ENCODE data around the gene ELL2. TPM values are rescaled to one million over a fixed set of nuclear protein-coding genes. Genes with fewer than 3 reads are reported as not detected.

The ELL2 gene
- polyA plus RNA-seq, 1 experiment: 131 TPM

DNA sequence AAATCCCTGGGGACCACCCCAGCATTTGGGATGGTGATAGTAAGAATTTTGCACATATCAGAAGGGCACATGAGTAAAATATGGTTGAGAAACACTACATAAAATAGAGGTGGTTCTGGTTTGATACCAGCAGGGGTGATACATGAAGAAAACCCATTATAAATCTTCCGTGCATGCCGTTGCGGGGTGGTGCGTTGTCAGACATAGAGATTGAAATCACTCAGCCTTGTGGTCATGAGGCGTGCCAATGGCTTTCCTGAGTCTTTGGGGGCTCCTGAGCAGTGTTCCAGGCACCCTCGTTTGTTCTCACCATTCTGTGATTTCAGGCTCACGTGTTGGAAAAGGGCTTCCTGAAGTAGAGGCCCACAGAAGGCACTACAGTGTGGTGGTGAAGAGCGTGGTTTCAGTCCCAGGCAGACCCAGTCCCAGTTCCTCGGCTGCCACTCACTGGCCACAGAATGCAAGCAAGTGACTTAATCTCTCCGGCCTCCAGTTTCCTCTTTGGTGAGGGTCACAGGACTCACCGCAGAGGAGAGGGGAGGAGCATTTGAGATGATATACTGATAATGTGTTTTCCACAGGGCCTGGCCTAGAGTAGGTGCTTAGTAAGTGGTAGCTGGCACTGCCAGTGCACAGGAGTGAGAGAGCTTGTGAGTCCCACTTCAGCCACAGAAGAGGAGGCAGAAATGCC lies 118.7 kb downstream of the ELL2 start:
- DNase-seq (ENCODE audit: low read depth, low spot score): no peak
- H3K27me3 ChIP-seq (ENCODE audit: control insufficient read depth, insufficient read depth, low read length): no peaks in the 10 kb centered on the region
- POLR2A ChIA-PET: interaction anchor here (1.1 to 2.4 kb wide), 2 partner anchors 19 to 112 kb away, joined by 7 to 12 read pairs; partner anchors contain the start of gene RHOBTB3
- CTCF ChIA-PET: interaction anchor here (0.6 to 2.0 kb wide), 5 partner anchors 57 to 1002 kb away, joined by 3 to 11 read pairs (median 5); no protein-coding TSS in a partner anchor
- no peak overlapping the region for H3K27ac ChIP-seq (ENCODE audit: low read depth, low read length)
- no peak overlapping the region for H3K4me3 ChIP-seq (ENCODE audit: low read depth, low read length)
- no peaks in the 10 kb centered on the region for H3K9me3 ChIP-seq (ENCODE audit: control insufficient read depth, insufficient read depth, low read length)
- TF ChIP-seq, protein P1, sequence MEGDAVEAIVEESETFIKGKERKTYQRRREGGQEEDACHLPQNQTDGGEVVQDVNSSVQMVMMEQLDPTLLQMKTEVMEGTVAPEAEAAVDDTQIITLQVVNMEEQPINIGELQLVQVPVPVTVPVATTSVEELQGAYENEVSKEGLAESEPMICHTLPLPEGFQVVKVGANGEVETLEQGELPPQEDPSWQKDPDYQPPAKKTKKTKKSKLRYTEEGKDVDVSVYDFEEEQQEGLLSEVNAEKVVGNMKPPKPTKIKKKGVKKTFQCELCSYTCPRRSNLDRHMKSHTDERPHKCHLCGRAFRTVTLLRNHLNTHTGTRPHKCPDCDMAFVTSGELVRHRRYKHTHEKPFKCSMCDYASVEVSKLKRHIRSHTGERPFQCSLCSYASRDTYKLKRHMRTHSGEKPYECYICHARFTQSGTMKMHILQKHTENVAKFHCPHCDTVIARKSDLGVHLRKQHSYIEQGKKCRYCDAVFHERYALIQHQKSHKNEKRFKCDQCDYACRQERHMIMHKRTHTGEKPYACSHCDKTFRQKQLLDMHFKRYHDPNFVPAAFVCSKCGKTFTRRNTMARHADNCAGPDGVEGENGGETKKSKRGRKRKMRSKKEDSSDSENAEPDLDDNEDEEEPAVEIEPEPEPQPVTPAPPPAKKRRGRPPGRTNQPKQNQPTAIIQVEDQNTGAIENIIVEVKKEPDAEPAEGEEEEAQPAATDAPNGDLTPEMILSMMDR (IDR thresholded peaks at IDR 0.05; ENCODE audit: low read depth, low read length): no peak

DNA sequence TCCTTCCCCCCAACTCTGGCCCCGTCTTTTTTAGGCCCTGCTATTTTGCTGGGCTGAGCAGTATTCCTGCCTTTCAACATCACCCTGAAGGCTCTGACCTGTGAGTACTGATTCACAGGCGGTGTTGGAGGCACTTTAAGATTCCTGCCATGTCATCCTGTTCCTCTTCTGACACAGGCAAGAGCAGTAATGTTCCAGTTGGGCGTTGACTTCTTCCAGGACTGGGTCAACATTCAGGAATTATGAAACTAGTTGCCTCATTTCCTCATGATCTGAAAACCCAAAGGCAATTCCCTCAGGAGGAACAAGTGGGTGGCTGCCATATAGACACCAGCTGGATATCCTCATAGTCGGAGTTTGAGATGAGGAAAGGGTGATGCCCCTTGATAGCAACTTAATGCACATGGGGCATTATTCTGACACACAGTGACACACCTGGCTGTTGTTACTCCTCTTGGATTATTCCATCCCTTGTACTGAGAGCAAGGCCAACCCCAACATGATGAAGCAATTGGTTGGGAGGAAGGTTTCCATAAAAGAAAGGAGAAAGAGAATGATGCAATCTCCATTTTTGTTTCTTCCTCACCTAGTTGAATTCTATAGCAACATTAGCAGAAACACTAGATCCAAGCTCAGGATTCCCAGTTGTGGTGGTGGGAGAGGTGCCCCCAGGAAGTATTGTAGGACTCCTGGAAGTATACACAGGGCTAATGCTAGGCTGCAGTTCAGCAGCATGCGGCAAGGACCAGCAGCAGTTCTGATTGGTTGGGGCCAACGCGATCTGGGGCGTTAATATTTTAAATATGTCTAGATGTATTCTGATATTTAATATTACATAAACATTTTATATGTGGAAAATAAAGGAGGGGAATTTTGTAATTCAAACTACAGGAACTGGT lies 119.5 kb downstream of the ELL2 start:
- H3K4me3 ChIP-seq (ENCODE audit: low read depth, low read length): no peak overlapping the region
- POLR2A ChIA-PET: interaction anchor here (2.4 kb wide), 1 partner anchor 111 kb away, joined by 7 read pairs; the partner anchor contains the start of gene RHOBTB3
- no peak for DNase-seq (ENCODE audit: low read depth, low spot score)
- TF ChIP-seq, protein P1 (IDR thresholded peaks at IDR 0.05; ENCODE audit: low read depth, low read length): no peak
- CTCF ChIA-PET: interaction anchor here (0.7 to 1.0 kb wide), 2 partner anchors 9 to 178 kb away, joined by 3 to 5 read pairs; no protein-coding TSS in a partner anchor
- no peaks in the 10 kb centered on the region for H3K9me3 ChIP-seq (ENCODE audit: control insufficient read depth, insufficient read depth, low read length)
- no peaks in the 10 kb centered on the region for H3K27me3 ChIP-seq (ENCODE audit: control insufficient read depth, insufficient read depth, low read length)
- H3K27ac ChIP-seq (ENCODE audit: low read depth, low read length): peak overlapping the region; percentile 43

DNA sequence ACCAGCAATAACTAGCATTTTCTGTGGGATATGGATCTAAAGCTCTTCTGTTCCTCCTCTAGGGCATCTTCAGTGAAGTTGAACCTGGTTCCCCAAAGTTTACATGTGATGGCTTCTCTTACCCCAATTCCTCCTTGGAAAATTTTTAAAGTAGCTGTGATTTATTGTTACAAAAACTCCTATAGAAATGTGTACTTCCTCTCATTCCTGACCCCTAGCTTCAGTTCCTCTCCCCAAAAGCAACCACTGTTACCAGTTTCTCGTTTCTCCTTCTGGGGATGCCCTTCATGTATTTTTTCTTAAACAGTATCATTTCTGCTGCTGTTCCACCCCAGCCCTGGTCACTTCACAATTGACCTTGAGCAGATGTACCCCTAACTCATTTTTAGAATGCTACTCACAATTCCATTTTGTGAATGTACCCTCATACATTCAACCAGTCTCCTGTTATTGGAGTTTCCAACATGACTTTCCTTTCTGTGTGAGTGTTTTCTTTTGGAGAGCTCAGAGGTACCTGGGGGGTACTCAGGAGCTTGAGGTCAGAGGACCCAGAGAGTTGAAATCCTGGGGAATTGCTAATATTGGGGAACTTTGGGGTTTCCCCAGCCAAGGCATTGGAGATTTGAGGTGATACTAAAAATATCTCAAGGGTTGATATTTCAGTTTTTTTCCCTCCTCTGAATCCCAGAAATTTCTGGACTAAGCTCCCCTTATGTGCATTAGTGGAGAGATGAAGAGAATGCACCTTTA lies 120.5 kb downstream of the ELL2 start:
- ChIA-PET POLR2A (no interaction called here), CTCF (interaction anchor here (0.8 to 1.7 kb wide), 4 partner anchors 60 to 413 kb away, joined by 3 to 9 read pairs (median 5); no protein-coding TSS in a partner anchor)
- no peaks in the 10 kb centered on the region for H3K9me3 ChIP-seq (ENCODE audit: control insufficient read depth, insufficient read depth, low read length)
- no peak overlapping the region for H3K27ac ChIP-seq (ENCODE audit: low read depth, low read length)
- H3K4me3 ChIP-seq (ENCODE audit: low read depth, low read length): no peak overlapping the region
- H3K27me3 ChIP-seq (ENCODE audit: control insufficient read depth, insufficient read depth, low read length): no peaks in the 10 kb centered on the region
- TF ChIP-seq, protein P1 (IDR thresholded peaks at IDR 0.05; ENCODE audit: low read depth, low read length): no peak
- no peak for DNase-seq (ENCODE audit: low read depth, low spot score)

DNA sequence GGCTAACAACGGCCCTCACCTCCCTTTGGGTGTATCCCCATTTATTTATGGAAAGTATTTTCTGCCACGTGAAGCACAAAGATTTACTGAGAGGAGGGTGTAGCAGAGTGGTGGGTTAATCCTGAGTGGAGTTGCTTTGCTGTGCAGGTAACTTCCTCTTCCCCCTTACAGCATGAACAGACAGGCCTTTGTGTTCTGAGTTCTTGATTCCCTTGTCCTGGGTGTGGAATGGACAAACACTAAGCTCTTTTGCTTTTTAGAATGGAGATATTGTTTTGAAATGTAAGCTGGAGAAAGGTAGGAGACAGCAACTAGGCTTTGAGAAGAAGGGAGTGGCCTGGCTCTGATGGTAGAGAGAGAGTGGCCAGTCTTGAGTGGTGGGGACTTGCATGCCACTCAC lies 122.0 kb downstream of the ELL2 start:
- DNase-seq (ENCODE audit: low read depth, low spot score): no peak
- Histone ChIP-seq H3K27ac (ENCODE audit: low read depth, low read length) (no peak overlapping the region), H3K9me3 (ENCODE audit: control insufficient read depth, insufficient read depth, low read length) (no peaks in the 10 kb centered on the region), H3K27me3 (ENCODE audit: control insufficient read depth, insufficient read depth, low read length) (no peaks in the 10 kb centered on the region), H3K4me3 (ENCODE audit: low read depth, low read length) (no peak overlapping the region)
- ChIA-PET CTCF (interaction anchor here (1.7 kb wide), 2 partner anchors 58 to 175 kb away, joined by 5 to 9 read pairs; no protein-coding TSS in a partner anchor), POLR2A (interaction anchor here (0.6 kb wide), 1 partner anchor 210 kb away, joined by 3 read pairs; no protein-coding TSS in a partner anchor)
- TF ChIP-seq, protein P1 (IDR thresholded peaks at IDR 0.05; ENCODE audit: low read depth, low read length): no peak
